ENCODE measurements around the gene THOC7. TPM values are rescaled to one million over a fixed set of nuclear protein-coding genes. Genes with fewer than 3 reads are reported as not detected.
A peak's percentile ranks its signal among the peaks of the same experiment; 100 is the strongest.

THOC7 gene
- total RNA-seq, 2 experiments from 2014 or later: 80.8 to 87.1 TPM

DNA sequence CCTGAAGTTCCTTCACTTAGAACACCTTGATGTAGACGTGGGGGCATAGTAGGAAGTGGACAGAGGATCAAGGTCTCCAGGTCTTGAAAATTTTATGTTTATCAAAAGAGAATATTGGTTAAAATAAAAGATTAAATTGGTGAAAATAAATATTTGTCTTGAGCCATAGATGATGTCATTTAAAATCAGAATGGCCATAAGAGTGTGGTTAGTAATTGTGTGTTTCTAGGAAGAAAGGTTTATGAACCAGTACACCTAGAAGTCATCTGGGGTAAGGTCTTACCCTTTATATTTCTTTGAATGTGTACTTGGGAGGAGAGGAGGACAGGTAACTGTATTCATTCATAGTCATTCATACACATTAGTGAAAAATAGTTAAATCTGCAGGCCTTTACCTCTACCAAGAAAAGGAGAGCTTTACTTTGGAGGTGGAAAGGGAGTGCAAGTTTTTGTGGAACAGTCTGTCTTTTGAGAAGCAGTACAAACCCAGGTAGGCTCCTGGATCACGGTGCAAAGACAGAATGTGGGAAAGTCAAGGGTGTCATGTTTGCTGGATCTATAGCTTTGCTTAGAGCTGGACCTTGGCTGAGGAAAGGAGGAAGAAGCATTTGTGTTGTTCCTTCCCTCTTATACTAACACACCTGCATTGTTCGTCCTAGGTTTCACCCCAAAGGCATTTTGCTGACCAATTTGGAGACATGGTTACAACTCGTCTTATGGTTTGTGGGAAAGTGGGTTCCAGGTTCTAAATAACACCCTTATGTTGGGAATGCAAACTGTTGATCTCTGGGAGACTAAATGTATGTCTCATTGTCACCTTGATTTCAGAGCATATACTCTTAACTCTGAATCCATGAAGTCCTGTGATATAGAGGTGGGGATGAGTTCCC, 42.4 kb upstream of the THOC7 start:
- DNase-seq: no peak
- peaks cover 23% of the 10 kb centered on the region for H3K4me1 Mint-ChIP-seq
- peak overlapping the region; percentile 25 for H3K27ac Mint-ChIP-seq
- ChIA-PET CTCF (no interaction called here), POLR2A (no interaction called here)
- H3K9me3 Mint-ChIP-seq (ENCODE audit: low read depth): no peaks in the 10 kb centered on the region
- intact Hi-C loops (cut with DNase I, micrococcal nuclease): no loop called here
- H3K4me3 Mint-ChIP-seq: no peak overlapping the region
- no peaks in the 10 kb centered on the region for H3K27me3 Mint-ChIP-seq
- no peak for ATAC-seq
- peaks cover 14% of the 10 kb centered on the region for H3K36me3 Mint-ChIP-seq (ENCODE audit: low read depth)

DNA sequence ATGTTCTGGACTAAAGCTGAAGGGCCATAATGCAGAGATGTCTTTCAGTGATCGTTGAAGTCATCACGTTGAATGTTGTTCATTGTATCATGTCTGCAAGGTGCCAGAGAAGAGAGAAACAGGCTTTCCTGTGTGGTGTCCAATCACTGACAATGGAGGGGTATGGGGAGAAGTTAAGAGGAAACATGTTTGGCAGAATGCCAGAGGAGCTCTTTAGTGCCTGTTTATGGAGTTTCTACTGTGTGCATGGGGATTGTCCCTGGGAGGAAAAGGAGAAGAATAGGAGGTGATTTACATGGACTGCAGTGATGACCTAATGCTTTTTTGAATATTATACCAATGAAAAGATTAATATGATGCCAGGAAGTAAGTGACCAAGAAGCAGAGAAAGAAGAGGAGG, 36.9 kb upstream of the THOC7 start:
- DNase-seq (no peak), ATAC-seq (no peak)
- intact Hi-C loops (cut with DNase I, micrococcal nuclease): no loop called here
- peaks cover 35% of the 10 kb centered on the region for H3K36me3 Mint-ChIP-seq (ENCODE audit: low read depth)
- ChIA-PET POLR2A (no interaction called here), CTCF (interaction anchor here (1.5 kb wide), 1 partner anchor 11 kb away, joined by 3 read pairs; no protein-coding TSS in a partner anchor)
- no peak overlapping the region for H3K4me3 Mint-ChIP-seq
- H3K9me3 Mint-ChIP-seq (ENCODE audit: low read depth): peaks cover 2% of the 10 kb centered on the region
- peak overlapping the region; percentile 4 for H3K27ac Mint-ChIP-seq
- no peaks in the 10 kb centered on the region for H3K27me3 Mint-ChIP-seq
- peaks cover 37% of the 10 kb centered on the region for H3K4me1 Mint-ChIP-seq

DNA sequence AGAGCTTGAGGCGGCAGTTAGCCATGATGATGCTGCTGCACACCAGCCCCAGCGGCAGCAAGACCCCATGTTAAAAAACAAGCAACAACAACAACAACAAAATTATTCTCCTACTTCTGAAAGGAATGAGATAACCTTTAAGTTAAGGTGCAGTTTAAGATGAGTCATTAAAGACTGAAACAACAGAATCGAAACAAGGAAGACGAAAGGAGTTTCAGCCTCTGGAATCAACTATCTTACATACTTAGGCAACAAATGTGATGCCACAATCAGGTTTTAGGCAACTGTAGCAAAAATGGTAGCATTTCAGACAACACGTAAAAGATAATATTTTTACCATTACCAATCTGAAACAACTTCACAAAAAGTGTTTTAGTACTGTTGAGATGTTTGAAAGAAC, 36.4 kb upstream of the THOC7 start:
- Mint-ChIP-seq H3K4me1 (peaks cover 41% of the 10 kb centered on the region), H3K27me3 (no peaks in the 10 kb centered on the region), H3K36me3 (ENCODE audit: low read depth) (peaks cover 35% of the 10 kb centered on the region), H3K9me3 (ENCODE audit: low read depth) (peaks cover 2% of the 10 kb centered on the region), H3K4me3 (no peak overlapping the region), H3K27ac (peak overlapping the region; percentile 4)
- intact Hi-C loops (cut with DNase I, micrococcal nuclease): no loop called here
- POLR2A ChIA-PET: no interaction called here
- CTCF ChIA-PET: interaction anchor here (1.5 kb wide), 1 partner anchor 11 kb away, joined by 3 read pairs; no protein-coding TSS in a partner anchor
- DNase-seq (no peak), ATAC-seq (no peak)

DNA sequence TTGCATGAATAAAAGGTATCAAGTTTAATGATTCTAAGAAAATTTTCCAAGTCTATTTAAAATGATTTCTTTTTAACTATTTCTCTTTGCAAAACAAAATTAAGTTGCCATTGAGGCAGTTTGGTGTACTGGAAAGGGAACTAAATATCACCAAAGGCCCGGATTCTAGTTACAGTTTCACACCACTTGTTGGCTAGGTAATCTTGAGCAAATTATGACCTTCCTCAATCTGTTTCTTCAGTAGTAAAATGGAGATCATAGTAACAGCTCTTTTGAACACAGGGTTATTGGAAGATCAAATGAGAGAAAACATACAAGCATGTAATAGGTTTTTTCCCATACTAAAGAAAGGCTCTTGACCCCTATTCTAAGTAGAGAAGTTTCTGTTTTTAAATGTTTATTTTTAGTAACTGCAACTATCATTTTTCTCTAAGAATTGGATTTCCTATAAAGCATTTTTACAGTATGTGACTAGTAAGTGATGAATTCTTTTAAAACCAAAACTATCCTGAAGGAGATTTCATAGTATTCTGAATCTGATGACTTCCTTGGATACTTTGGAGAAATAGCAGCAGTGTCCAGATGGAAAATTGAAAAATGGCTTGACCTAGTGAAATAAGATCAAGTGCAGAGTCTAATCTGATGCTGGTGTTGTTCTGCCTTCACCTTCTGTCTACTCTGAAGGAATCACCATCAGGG, 32.9 kb upstream of the THOC7 start:
- Mint-ChIP-seq H3K27ac (no peak overlapping the region), H3K9me3 (ENCODE audit: low read depth) (peaks cover 2% of the 10 kb centered on the region), H3K4me1 (peaks cover 47% of the 10 kb centered on the region), H3K4me3 (no peak overlapping the region), H3K27me3 (no peaks in the 10 kb centered on the region), H3K36me3 (ENCODE audit: low read depth) (peaks cover 26% of the 10 kb centered on the region)
- ChIA-PET POLR2A (no interaction called here), CTCF (no interaction called here)
- intact Hi-C loops (cut with DNase I, micrococcal nuclease): no loop called here
- DNase-seq: no peak
- ATAC-seq: no peak

DNA sequence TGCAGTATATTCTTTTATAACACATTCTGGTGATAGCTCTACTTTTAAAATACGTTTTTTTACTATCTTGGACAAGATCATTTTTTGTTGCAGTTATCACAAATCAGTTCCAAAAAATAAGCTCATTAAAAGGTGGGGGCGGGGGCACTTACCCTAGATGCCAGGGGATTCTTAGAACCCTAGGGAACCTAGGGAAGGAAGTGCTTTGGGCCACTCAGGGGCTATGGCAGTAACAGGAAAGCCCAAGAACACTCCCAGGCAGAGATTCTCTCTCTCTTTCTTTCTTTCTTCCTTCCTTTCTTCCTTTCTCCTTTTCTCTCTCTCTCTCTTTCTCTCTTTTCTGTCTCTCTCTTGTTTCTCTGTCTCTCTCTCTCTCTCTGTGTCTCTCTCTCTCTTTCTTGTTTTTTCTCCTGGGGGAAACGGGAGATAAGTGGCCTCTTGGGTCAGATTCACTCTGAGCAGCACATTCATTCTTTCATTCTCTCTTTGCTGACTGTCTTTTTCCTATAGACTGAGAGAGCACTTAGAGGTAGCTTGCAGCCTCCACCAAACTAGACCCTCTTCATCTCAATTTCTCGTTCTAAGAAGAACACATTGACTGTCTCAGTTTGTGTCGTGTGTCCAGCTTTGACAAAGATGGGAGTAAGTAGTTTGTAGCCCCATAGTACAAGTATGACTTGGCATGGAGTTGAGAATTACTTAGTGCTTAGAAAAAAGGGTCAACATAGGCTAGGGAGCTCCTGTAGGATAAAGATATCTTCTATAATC, 32.0 kb upstream of the THOC7 start:
- H3K4me1 Mint-ChIP-seq: peaks cover 47% of the 10 kb centered on the region
- ATAC-seq (peak; percentile 88), DNase-seq (no peak)
- ChIA-PET CTCF (interaction anchor here (0.7 kb wide), 2 partner anchors 12 to 36 kb away, joined by 3 read pairs; no protein-coding TSS in a partner anchor), POLR2A (no interaction called here)
- H3K27me3 Mint-ChIP-seq: no peaks in the 10 kb centered on the region
- intact Hi-C loops (cut with DNase I, micrococcal nuclease): no loop called here
- H3K4me3 Mint-ChIP-seq: no peak overlapping the region
- H3K36me3 Mint-ChIP-seq (ENCODE audit: low read depth): peaks cover 24% of the 10 kb centered on the region
- peaks cover 2% of the 10 kb centered on the region for H3K9me3 Mint-ChIP-seq (ENCODE audit: low read depth)
- peak overlapping the region; percentile 70 for H3K27ac Mint-ChIP-seq

DNA sequence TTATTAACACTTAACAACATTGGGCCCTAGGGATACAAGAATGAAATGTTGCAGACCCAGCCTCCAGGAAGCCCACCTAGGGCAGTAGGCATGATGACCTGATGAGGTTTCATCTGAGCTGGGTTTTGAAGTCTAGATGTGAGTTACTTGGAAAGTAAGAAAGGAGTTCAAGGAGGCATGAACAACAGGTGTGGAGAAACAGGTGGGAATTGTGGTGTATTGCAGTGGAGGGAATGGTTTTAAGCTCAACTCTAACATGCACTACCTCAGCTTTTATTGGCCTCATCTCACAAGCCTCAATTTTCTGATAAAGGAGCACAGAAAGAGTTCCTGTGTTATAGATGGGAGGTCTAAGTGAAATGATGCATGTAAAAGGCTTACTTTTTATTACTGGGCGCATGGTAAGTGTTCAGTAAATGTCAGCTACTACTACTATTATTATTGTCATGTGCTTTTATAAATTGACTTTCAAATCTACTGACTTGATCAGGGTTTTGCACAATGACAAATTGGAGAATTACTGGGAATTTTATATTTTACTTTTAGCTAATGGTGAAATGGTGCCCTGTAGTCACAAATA, 29.3 kb upstream of the THOC7 start:
- ATAC-seq (no peak), DNase-seq (no peak)
- ChIA-PET CTCF (no interaction called here), POLR2A (no interaction called here)
- intact Hi-C loops (cut with DNase I, micrococcal nuclease): no loop called here
- Mint-ChIP-seq H3K27me3 (no peaks in the 10 kb centered on the region), H3K4me3 (no peak overlapping the region), H3K27ac (no peak overlapping the region), H3K9me3 (ENCODE audit: low read depth) (no peaks in the 10 kb centered on the region), H3K36me3 (ENCODE audit: low read depth) (peaks cover 6% of the 10 kb centered on the region), H3K4me1 (peaks cover 36% of the 10 kb centered on the region)

DNA sequence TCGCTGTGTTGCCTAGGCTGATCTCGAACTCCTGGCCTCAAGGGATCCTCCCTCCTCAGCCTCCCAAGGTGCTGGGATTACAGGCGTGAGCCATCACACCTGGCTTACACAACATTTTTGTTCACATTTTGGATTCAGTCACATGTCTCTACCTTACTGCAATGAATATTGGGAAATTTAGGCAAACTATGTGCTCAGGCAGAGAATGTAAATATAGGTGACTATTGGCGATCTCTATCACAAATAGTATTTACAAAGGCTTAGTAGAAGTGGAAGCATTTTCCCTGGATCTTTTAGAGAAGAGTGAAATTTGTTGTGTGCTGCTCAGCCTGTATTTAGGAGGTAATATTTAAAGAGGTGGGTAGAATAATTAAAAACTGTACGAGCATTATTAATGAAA, 27.9 kb upstream of the THOC7 start:
- Mint-ChIP-seq H3K27ac (no peak overlapping the region), H3K27me3 (no peaks in the 10 kb centered on the region), H3K4me1 (peaks cover 36% of the 10 kb centered on the region), H3K36me3 (ENCODE audit: low read depth) (peaks cover 7% of the 10 kb centered on the region), H3K9me3 (ENCODE audit: low read depth) (no peaks in the 10 kb centered on the region), H3K4me3 (no peak overlapping the region)
- ATAC-seq: no peak
- POLR2A ChIA-PET: no interaction called here
- intact Hi-C loops (cut with DNase I, micrococcal nuclease): no loop called here
- CTCF ChIA-PET: no interaction called here
- no peak for DNase-seq

DNA sequence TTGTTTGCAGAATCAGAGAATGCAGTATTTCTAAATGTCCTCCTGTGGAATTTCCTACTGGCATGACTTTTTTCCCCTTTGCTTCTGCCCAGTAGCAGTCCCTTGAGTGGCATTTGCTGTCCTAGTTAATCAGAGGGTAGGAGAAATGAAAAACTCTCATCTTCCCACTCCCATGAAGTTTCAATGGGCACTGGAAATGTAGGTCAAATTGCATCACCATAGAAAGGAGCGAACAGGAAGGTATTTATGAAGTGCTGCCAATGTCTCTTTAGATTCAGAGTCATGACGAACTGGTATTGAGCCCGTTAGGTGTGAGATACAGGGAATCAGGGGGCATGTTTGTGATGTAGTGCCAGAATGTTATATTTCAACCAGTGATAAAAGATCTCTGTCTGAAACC, 23.3 kb upstream of the THOC7 start:
- Mint-ChIP-seq H3K9me3 (ENCODE audit: low read depth) (no peaks in the 10 kb centered on the region), H3K4me3 (no peak overlapping the region), H3K36me3 (ENCODE audit: low read depth) (peaks cover 9% of the 10 kb centered on the region), H3K27me3 (no peaks in the 10 kb centered on the region), H3K27ac (no peak overlapping the region), H3K4me1 (peaks cover 13% of the 10 kb centered on the region)
- ChIA-PET POLR2A (no interaction called here), CTCF (no interaction called here)
- intact Hi-C loops (cut with DNase I, micrococcal nuclease): no loop called here
- ATAC-seq (no peak), DNase-seq (no peak)

DNA sequence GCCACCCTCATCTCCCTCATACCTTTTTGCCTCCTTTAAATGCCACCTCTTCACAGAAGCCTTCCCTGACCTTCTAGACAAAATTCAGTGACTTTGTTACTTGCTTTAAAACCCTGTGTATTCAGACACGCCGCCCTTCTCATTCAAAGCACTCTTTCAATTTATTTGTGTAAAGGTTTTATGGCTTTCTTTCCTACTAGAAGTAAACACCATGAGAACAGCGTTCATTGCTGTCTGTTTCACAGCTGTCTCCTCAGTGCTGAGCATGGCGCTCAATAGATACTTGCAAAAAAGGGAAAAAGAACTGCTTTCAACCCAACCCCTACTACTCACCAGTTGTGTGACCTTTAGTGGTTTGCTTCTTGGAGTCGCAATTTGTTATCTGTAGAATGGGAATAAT, 17.0 kb upstream of the THOC7 start:
- CTCF ChIA-PET: no interaction called here
- H3K4me1 Mint-ChIP-seq: peaks cover 48% of the 10 kb centered on the region
- ATAC-seq (no peak), DNase-seq (no peak)
- intact Hi-C loops (cut with DNase I, micrococcal nuclease): no loop called here
- H3K27me3 Mint-ChIP-seq: no peaks in the 10 kb centered on the region
- H3K36me3 Mint-ChIP-seq (ENCODE audit: low read depth): peaks cover 2% of the 10 kb centered on the region
- H3K9me3 Mint-ChIP-seq (ENCODE audit: low read depth): no peaks in the 10 kb centered on the region
- no peak overlapping the region for H3K27ac Mint-ChIP-seq
- H3K4me3 Mint-ChIP-seq: no peak overlapping the region
- POLR2A ChIA-PET: no interaction called here

DNA sequence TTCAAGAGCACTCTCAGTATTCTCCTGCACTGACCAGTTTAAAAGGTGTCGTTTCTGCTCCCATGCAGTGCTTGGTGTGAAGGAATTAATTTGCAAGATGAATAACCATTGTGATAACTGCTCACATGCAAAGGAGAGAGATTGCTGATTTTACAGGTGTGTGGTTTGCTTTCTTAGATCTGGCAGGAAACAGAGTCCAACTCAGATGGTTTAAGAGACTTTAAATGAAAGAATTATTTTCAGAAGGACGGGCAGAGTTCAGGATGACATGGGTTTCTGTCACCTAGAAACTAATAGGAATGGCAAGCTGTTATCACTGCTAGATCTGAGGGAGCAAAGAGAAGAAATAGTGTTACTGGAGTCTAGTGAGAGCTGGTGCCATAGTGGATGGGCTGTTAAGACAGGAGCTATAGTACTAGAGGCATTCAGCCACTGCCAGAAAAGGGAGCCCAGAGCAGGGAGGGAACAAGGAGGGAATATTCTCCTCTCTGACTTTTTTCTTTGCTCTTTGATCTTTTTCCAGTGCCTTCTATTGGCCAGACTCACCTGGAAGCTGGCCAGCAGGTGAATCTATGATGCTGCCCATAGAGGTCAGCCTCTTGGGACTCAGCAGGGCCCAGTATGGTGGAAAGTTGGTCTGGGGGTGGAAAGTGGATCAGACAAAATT, 14.9 kb upstream of the THOC7 start:
- peaks cover 55% of the 10 kb centered on the region for H3K4me1 Mint-ChIP-seq
- CTCF ChIA-PET: no interaction called here
- no peak overlapping the region for H3K4me3 Mint-ChIP-seq
- no peak for DNase-seq
- H3K36me3 Mint-ChIP-seq (ENCODE audit: low read depth): no peaks in the 10 kb centered on the region
- intact Hi-C loops (cut with DNase I, micrococcal nuclease): no loop called here
- no peaks in the 10 kb centered on the region for H3K27me3 Mint-ChIP-seq
- POLR2A ChIA-PET: no interaction called here
- ATAC-seq: peak; percentile 16
- no peaks in the 10 kb centered on the region for H3K9me3 Mint-ChIP-seq (ENCODE audit: low read depth)
- peak overlapping the region; percentile 29 for H3K27ac Mint-ChIP-seq

DNA sequence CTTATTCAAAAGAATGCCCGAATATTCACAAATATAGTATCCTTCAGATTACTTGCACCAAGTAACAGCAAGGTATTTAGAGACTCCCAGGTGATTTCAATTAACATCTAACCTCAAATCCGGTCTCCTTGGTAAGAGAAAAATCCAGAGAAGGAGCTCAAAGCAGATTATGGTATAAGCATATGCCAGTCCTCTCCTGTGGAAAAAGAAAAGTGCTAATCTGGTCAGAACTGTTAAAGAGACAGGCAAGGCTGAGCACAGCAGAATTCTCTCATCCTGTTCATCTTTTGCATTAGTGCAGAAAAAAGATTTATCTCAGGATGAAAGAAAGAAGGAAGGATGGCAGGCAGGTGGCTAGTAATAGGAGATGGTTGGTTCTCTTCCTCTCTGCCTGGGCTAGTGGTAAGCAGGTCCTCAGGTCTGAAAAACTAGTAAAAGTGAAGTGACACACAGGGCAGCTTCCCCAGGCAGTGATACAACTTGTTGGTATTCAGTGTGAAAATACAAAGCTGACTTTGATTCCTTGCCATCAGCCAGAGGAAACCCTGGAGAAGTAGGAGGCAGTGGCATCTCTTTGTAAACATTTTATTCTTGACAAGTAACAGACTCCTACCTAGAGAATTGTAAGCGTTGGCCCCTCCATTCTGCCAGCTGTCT, 14.3 kb upstream of the THOC7 start:
- no peaks in the 10 kb centered on the region for H3K27me3 Mint-ChIP-seq
- peaks cover 55% of the 10 kb centered on the region for H3K4me1 Mint-ChIP-seq
- no peaks in the 10 kb centered on the region for H3K9me3 Mint-ChIP-seq (ENCODE audit: low read depth)
- no peak overlapping the region for H3K4me3 Mint-ChIP-seq
- ChIA-PET POLR2A (no interaction called here), CTCF (interaction anchor here (1.6 kb wide), 1 partner anchor 8 kb away, joined by 3 read pairs; no protein-coding TSS in a partner anchor)
- no peak overlapping the region for H3K27ac Mint-ChIP-seq
- intact Hi-C loops (cut with DNase I, micrococcal nuclease): no loop called here
- H3K36me3 Mint-ChIP-seq (ENCODE audit: low read depth): no peaks in the 10 kb centered on the region
- ATAC-seq (peak; percentile 30), DNase-seq (no peak)

Data from activated CD4-positive, alpha-beta T cell treated with anti-CD3 and anti-CD28 coated beads for 36 hours (primary cell).